ENCODE results near the gene LPAR3.

The LPAR3 gene

GRCh38 chr1:84859866-84860265, 33.1 kb downstream of the LPAR3 start:
- DNase-seq (ENCODE audit: insufficient read length, low spot score) = no peak
- FAIRE-seq = no peak

- FAIRE-seq = no peak
- no peak for DNase-seq (ENCODE audit: insufficient read length, low spot score)
Measured at GRCh38 chr1:84857906-84858305, 35.1 kb downstream of the LPAR3 start.

GRCh38 chr1:84856726-84857270, 36.2 kb downstream of the LPAR3 start:
- DNase-seq (ENCODE audit: insufficient read length, low spot score) (no peak), FAIRE-seq (no peak)

- no peak for DNase-seq (ENCODE audit: insufficient read length, low spot score)
- no peak for FAIRE-seq
Measured at GRCh38 chr1:84855691-84856630, 37.0 kb downstream of the LPAR3 start.

- no peak for DNase-seq (ENCODE audit: insufficient read length, low spot score)
- FAIRE-seq = no peak
Measured at GRCh38 chr1:84855168-84855567, 37.8 kb downstream of the LPAR3 start.

- peak; percentile 57 for DNase-seq (ENCODE audit: insufficient read length, low spot score)
- FAIRE-seq = peak; percentile 73
Measured at GRCh38 chr1:84853741-84854721, 39.0 kb downstream of the LPAR3 start.

- DNase-seq (ENCODE audit: insufficient read length, low spot score) (peak; percentile 54), FAIRE-seq (no peak)
Measured at GRCh38 chr1:84851839-84852238, 41.2 kb downstream of the LPAR3 start.

GRCh38 chr1:84849357-84849975, 43.5 kb downstream of the LPAR3 start:
- FAIRE-seq (no peak), DNase-seq (ENCODE audit: insufficient read length, low spot score) (no peak)

- DNase-seq (ENCODE audit: insufficient read length, low spot score) (peak; percentile 71), FAIRE-seq (peak; percentile 73)
Measured at GRCh38 chr1:84847253-84848250, 45.5 kb downstream of the LPAR3 start.

- DNase-seq (ENCODE audit: insufficient read length, low spot score) (no peak), FAIRE-seq (no peak)
Measured at GRCh38 chr1:84846387-84846786, 46.6 kb downstream of the LPAR3 start.

GRCh38 chr1:84845357-84845756, 47.6 kb downstream of the LPAR3 start:
- FAIRE-seq = no peak

GRCh38 chr1:84844094-84844493, 48.9 kb downstream of the LPAR3 start:
- no peak for FAIRE-seq
- no peak for DNase-seq (ENCODE audit: insufficient read length, low spot score)

More at GRCh38 chr1:84845357-84845756, 47.6 kb downstream of the LPAR3 start:
- no peak for DNase-seq (ENCODE audit: insufficient read length, low spot score)

GRCh38 chr1:84842748-84843231, 50.2 kb downstream of the LPAR3 start:
- no peak for DNase-seq (ENCODE audit: insufficient read length, low spot score)

GRCh38 chr1:84841971-84842370, 51.0 kb downstream of the LPAR3 start:
- FAIRE-seq = no peak
- DNase-seq (ENCODE audit: insufficient read length, low spot score) = no peak

More at GRCh38 chr1:84842748-84843231, 50.2 kb downstream of the LPAR3 start:
- FAIRE-seq = no peak

- FAIRE-seq (no peak), DNase-seq (ENCODE audit: insufficient read length, low spot score) (no peak)
Measured at GRCh38 chr1:84840346-84840745, 52.7 kb downstream of the LPAR3 start.

- DNase-seq (ENCODE audit: insufficient read length, low spot score) (no peak), FAIRE-seq (no peak)
Measured at GRCh38 chr1:84839544-84839943, 53.5 kb downstream of the LPAR3 start.

GRCh38 chr1:84836145-84836544, 56.9 kb downstream of the LPAR3 start:
- DNase-seq (ENCODE audit: insufficient read length, low spot score) = no peak
- FAIRE-seq = no peak

- FAIRE-seq = no peak
- DNase-seq (ENCODE audit: insufficient read length, low spot score) = no peak
Measured at GRCh38 chr1:84835169-84835568, 57.8 kb downstream of the LPAR3 start.

GRCh38 chr1:84834419-84835064, 58.5 kb downstream of the LPAR3 start:
- DNase-seq (ENCODE audit: insufficient read length, low spot score) (no peak), FAIRE-seq (no peak)
